HepG2 (cell line): Measurements from ENCODE around the gene PLXDC2. TPM values are rescaled to one million over a fixed set of nuclear protein-coding genes. Genes with fewer than 3 reads are reported as not detected.

Experiments
- AHDC1 ChIP-seq: sonication (generic); formaldehyde crosslinking; IDR thresholded peaks from 2 replicates; pipeline ENCODE4 v1.5.1; 2020; ENCODE audit warnings: mild to moderate bottlenecking, missing genetic modification reagents, borderline replicate concordance
- ARID3A ChIP-seq: IDR thresholded peaks from 2 replicates; pipeline ENCODE4 v1.6.1; 2012; ENCODE audit warnings: low read depth, low read length, improper control_type of control experiment
- CCAR2 ChIP-seq: fragments of 200-400 bp; formaldehyde crosslinking; optimal IDR thresholded peaks from 2 replicates; pipeline ENCODE3; 2018; ENCODE audit warnings: low read depth, mild to moderate bottlenecking, low read length, moderate library complexity
- HNF4G ChIP-seq, 2 experiments: sonication (generic) in 1 of 2; formaldehyde crosslinking in 1 of 2; IDR thresholded peaks; 2 replicates each; pipeline versions ENCODE4 v1.4.0 to v1.6.1; 2011 to 2020; ENCODE audit warnings: borderline replicate concordance in 2 of 2, low read depth in 2 of 2, mild to moderate bottlenecking in 2 of 2, low read length in 1 of 2, missing genetic modification reagents in 1 of 2, moderate library complexity in 1 of 2
- NCOA2 ChIP-seq: sonication (generic); formaldehyde crosslinking; IDR thresholded peaks from 2 replicates; pipeline ENCODE4 v1.8.0; 2022; ENCODE audit warnings: inconsistent platforms
- ONECUT2 ChIP-seq: sonication (generic); formaldehyde crosslinking; IDR thresholded peaks from 2 replicates; pipeline ENCODE4 v1.4.0; 2020; ENCODE audit warnings: missing genetic modification reagents
- PRDM15 ChIP-seq: sonication (generic); formaldehyde crosslinking; IDR thresholded peaks from 2 replicates; pipeline ENCODE4 v1.4.0; 2020; ENCODE audit warnings: missing genetic modification reagents
- SAP130 ChIP-seq: IDR thresholded peaks from 2 replicates; pipeline ENCODE4 v1.6.1; 2016; ENCODE audit warnings: low read depth
- ZBED4 ChIP-seq: sonication (generic); formaldehyde crosslinking; IDR thresholded peaks from 2 replicates; pipeline ENCODE4 v1.4.0; 2020; ENCODE audit warnings: missing genetic modification reagents, borderline replicate concordance
- ZNF121 ChIP-seq: sonication (generic); formaldehyde crosslinking; IDR thresholded peaks from 2 replicates; pipeline ENCODE4 v1.5.0; 2020; ENCODE audit warnings: mild to moderate bottlenecking, missing genetic modification reagents
- ZNF510 ChIP-seq: sonication (generic); formaldehyde crosslinking; IDR thresholded peaks from 2 replicates; pipeline ENCODE4 v1.4.0; 2020; ENCODE audit warnings: low read depth, mild to moderate bottlenecking, missing genetic modification reagents
- ZNF629 ChIP-seq: sonication (generic); formaldehyde crosslinking; conservative IDR thresholded peaks from 2 replicates; pipeline ENCODE4 v1.5.0; 2020; ENCODE audit warnings: missing genetic modification reagents
- ZNF713 ChIP-seq: sonication (generic); formaldehyde crosslinking; IDR thresholded peaks from 2 replicates; pipeline ENCODE4 v1.4.0; 2020; ENCODE audit warnings: mild to moderate bottlenecking, missing genetic modification reagents
- ZNF790 ChIP-seq: sonication (generic); formaldehyde crosslinking; IDR thresholded peaks from 2 replicates; pipeline ENCODE4 v1.8.0; 2022; ENCODE audit warnings: missing genetic modification reagents, mild to moderate bottlenecking, borderline replicate concordance
- polyA plus RNA-seq, 8 experiments: library from polyadenylated mRNA; depleted of rRNA in 3 of 8; stranded (reverse) in 7 of 8; unstranded in 1 of 8; fragments of >200 nt; fragmentation: Illumina TruSeq in 4 of 8; extraction: Trizol in 4 of 8; gene quantifications; 2 replicates each; pipeline versions ENCODE4 v1.2.1 to v1.2.3, GENCODE V29; 2011 to 2016; ENCODE audit warnings: low read depth in 4 of 8, missing spikeins in 1 of 8, mixed read lengths in 1 of 8; ENCODE audit not compliant: insufficient read depth in 1 of 8
- total RNA-seq, 5 experiments: library from RNA; depleted of rRNA; stranded (reverse); fragments of >200 nt; fragmentation: Illumina TruSeq; extraction: Trizol; gene quantifications; 2 replicates each; pipeline ENCODE4 v1.2.3, GENCODE V29; 2016; ENCODE audit warnings: low read depth in 1 of 5

Gene PLXDC2
- total and polyA plus RNA-seq, 2 of the 13 experiments (the other 11 are each of a cell fraction or from before 2014, with no cell fraction given), result 2.1 to 2.4 TPM

GRCh38 chr10:20114179-20114578 lies 297.9 kb downstream of the PLXDC2 start (continued):
- TF ChIP-seq PRDM15 (CRISPR knock-in tag) (peak; percentile 33; the same call in 1 of the 2 replicates), ARID3A (no peak), ONECUT2 (CRISPR knock-in tag) (peak; percentile 76; the same call in 1 of the 2 replicates), CCAR2 (no peak), SAP130 (CRISPR knock-in tag) (no peak), ZNF121 (CRISPR knock-in tag) (no peak), ZNF790 (CRISPR knock-in tag) (no peak), ZBED4 (CRISPR knock-in tag) (no peak), NCOA2 (CRISPR knock-in tag) (peak; percentile 20; the same call in 1 of the 2 replicates), AHDC1 (peak; percentile 53; the same call in 1 of the 2 replicates), ZNF510 (CRISPR knock-in tag) (no peak), ZNF713 (CRISPR knock-in tag) (no peak), HNF4G (IDR thresholded peaks at IDR 0.05; ENCODE audit: borderline replicate concordance, low read depth, low read length) (no peak), HNF4G (CRISPR knock-in tag; IDR thresholded peaks at IDR 0.05; ENCODE audit: borderline replicate concordance, low read depth) (no peak), ZNF629 (CRISPR knock-in tag) (no peak)
